BLaER1 treated with 17β-estradiol and CSF1 and Interleukin-3, amounts not matched to agents 10 nM and 100 nM (cell line): ENCODE measurements around the gene ANK3.

Experiments
- H3K27ac ChIP-seq, 11 experiments: shearing (Covaris generic); formaldehyde crosslinking; 2 replicates each; pipeline ENCODE4 v1.8.1; 2022
- H3K27me3 ChIP-seq, 11 experiments: shearing (Covaris generic); formaldehyde crosslinking; 2 replicates each; pipeline ENCODE4 v1.8.1; 2022
- H3K36me3 ChIP-seq, 11 experiments: shearing (Covaris generic); formaldehyde crosslinking; 2 replicates each; pipeline ENCODE4 v1.8.1; 2022
- H3K4me1 ChIP-seq, 10 experiments: shearing (Covaris generic); formaldehyde crosslinking; 2 replicates each; pipeline ENCODE4 v1.8.1; 2022
- H3K4me2 ChIP-seq, 11 experiments: shearing (Covaris generic); formaldehyde crosslinking; 2 replicates each; pipeline ENCODE4 v1.8.1; 2022
- H3K4me3 ChIP-seq, 10 experiments: shearing (Covaris generic); formaldehyde crosslinking; 2 replicates each; pipeline ENCODE4 v1.8.1; 2022
- H3K9ac ChIP-seq, 11 experiments: shearing (Covaris generic); formaldehyde crosslinking; 2 replicates each; pipeline ENCODE4 v1.8.1; 2022
- H3K9me3 ChIP-seq, 11 experiments: shearing (Covaris generic); formaldehyde crosslinking; replicated peaks in 1 of 11; 2 replicates each; pipeline ENCODE4 v1.8.1; 2022
- H4K20me1 ChIP-seq, 11 experiments: shearing (Covaris generic); formaldehyde crosslinking; 2 replicates each; pipeline ENCODE4 v1.8.1; 2022
- Cebpa-rat ChIP-seq, 11 experiments: shearing (Covaris generic); IDR thresholded peaks; 2 replicates each; pipeline ENCODE4 v1.8.1; 2022

ANK3 gene

GRCh38 chr10:60400366-60400765 lies 10.7 kb upstream of the ANK3 start:
- no peaks in the 10 kb centered on the region for H3K27me3 ChIP-seq
- no peak overlapping the region for H3K4me2 ChIP-seq
- H3K36me3 ChIP-seq: no peaks in the 10 kb centered on the region
- H4K20me1 ChIP-seq: no peaks in the 10 kb centered on the region
- no peak overlapping the region for H3K4me3 ChIP-seq
- H3K4me1 ChIP-seq: no peaks in the 10 kb centered on the region
- no peak overlapping the region for H3K9ac ChIP-seq
- no peak overlapping the region for H3K27ac ChIP-seq
- TF ChIP-seq Cebpa-rat (IDR thresholded peaks at IDR 0.05): no peak
- peaks cover 0 to 12% (median 0%) of the 10 kb centered on the region in 11 experiments; a peak in 6 of 22 replicates for H3K9me3 ChIP-seq

- Histone ChIP-seq H3K4me2 (no peak overlapping the region), H3K4me1 (peaks cover 0 to 5% (median 3%) of the 10 kb centered on the region in 10 experiments; a peak in 7 of 20 replicates), H3K36me3 (no peaks in the 10 kb centered on the region), H4K20me1 (no peaks in the 10 kb centered on the region), H3K9me3 (peaks cover 0 to 12% (median 0%) of the 10 kb centered on the region in 11 experiments; a peak in 6 of 22 replicates), H3K27ac (no peak overlapping the region), H3K27me3 (no peaks in the 10 kb centered on the region), H3K4me3 (no peak overlapping the region), H3K9ac (no peak overlapping the region)
- no peak for TF ChIP-seq Cebpa-rat (IDR thresholded peaks at IDR 0.05)
These were observed 9.7 kb upstream of the ANK3 start for GRCh38 chr10:60399328-60399727.

- TF ChIP-seq Cebpa-rat (IDR thresholded peaks at IDR 0.05): no peak
- Histone ChIP-seq H3K9ac (no peak overlapping the region), H3K27ac (no peak overlapping the region), H3K9me3 (peaks cover 0 to 4% (median 0%) of the 10 kb centered on the region in 11 experiments; a peak in 5 of 22 replicates), H3K27me3 (no peaks in the 10 kb centered on the region), H3K4me3 (no peak overlapping the region), H4K20me1 (no peaks in the 10 kb centered on the region), H3K4me2 (no peak overlapping the region), H3K4me1 (peaks cover 0 to 7% (median 4%) of the 10 kb centered on the region in 10 experiments; a peak in 7 of 20 replicates), H3K36me3 (no peaks in the 10 kb centered on the region)
These were observed 8.1 kb upstream of the ANK3 start for GRCh38 chr10:60397792-60398191.

GRCh38 chr10:60396766-60397165 lies 7.1 kb upstream of the ANK3 start:
- no peaks in the 10 kb centered on the region for H4K20me1 ChIP-seq
- H3K4me3 ChIP-seq: no peak overlapping the region

GRCh38 chr10:60395711-60396110 lies 6.0 kb upstream of the ANK3 start:
- no peak for TF ChIP-seq Cebpa-rat (IDR thresholded peaks at IDR 0.05)
- Histone ChIP-seq H3K27me3 (no peaks in the 10 kb centered on the region), H4K20me1 (no peaks in the 10 kb centered on the region), H3K27ac (no peak overlapping the region), H3K4me2 (no peak overlapping the region), H3K9me3 (no peaks in the 10 kb centered on the region), H3K36me3 (no peaks in the 10 kb centered on the region), H3K4me1 (peaks cover 0 to 7% (median 4%) of the 10 kb centered on the region in 10 experiments; a peak in 7 of 20 replicates), H3K9ac (no peak overlapping the region), H3K4me3 (no peak overlapping the region)

More at GRCh38 chr10:60396766-60397165, 7.1 kb upstream of the ANK3 start:
- H3K27me3 ChIP-seq: no peaks in the 10 kb centered on the region
- no peak for TF ChIP-seq Cebpa-rat (IDR thresholded peaks at IDR 0.05)
- no peaks in the 10 kb centered on the region for H3K9me3 ChIP-seq
- H3K4me2 ChIP-seq: no peak overlapping the region
- no peak overlapping the region for H3K27ac ChIP-seq
- H3K36me3 ChIP-seq: no peaks in the 10 kb centered on the region
- H3K9ac ChIP-seq: no peak overlapping the region
- peaks cover 0 to 7% (median 4%) of the 10 kb centered on the region in 10 experiments; a peak in 7 of 20 replicates for H3K4me1 ChIP-seq

- no peak for TF ChIP-seq Cebpa-rat (IDR thresholded peaks at IDR 0.05)
- Histone ChIP-seq H3K36me3 (no peaks in the 10 kb centered on the region), H3K4me1 (peaks cover 0 to 9% (median 4%) of the 10 kb centered on the region in 10 experiments; a peak in 8 of 20 replicates), H3K9ac (no peak overlapping the region), H3K9me3 (no peaks in the 10 kb centered on the region), H4K20me1 (no peaks in the 10 kb centered on the region), H3K4me2 (peak overlapping the region in 5 of 11 experiments; percentile 2 to 43 (median 9); a peak in 6 of 22 replicates), H3K27me3 (no peaks in the 10 kb centered on the region), H3K4me3 (no peak overlapping the region), H3K27ac (no peak overlapping the region)
These were observed 4.8 kb upstream of the ANK3 start for GRCh38 chr10:60394446-60394845.

GRCh38 chr10:60390224-60390626 lies 550 bp upstream of the ANK3 start:
- Histone ChIP-seq H3K27me3 (no peaks in the 10 kb centered on the region), H3K9me3 (no peaks in the 10 kb centered on the region), H3K4me3 (no peak overlapping the region), H3K4me1 (peaks cover 0 to 30% (median 12%) of the 10 kb centered on the region in 10 experiments; a peak in 16 of 20 replicates), H3K9ac (no peak overlapping the region), H3K36me3 (no peaks in the 10 kb centered on the region), H3K27ac (no peak overlapping the region), H3K4me2 (no peak overlapping the region), H4K20me1 (no peaks in the 10 kb centered on the region)
- TF ChIP-seq Cebpa-rat (IDR thresholded peaks at IDR 0.05): no peak

GRCh38 chr10:60388709-60389301 lies 870 bp downstream of the ANK3 start:
- no peak overlapping the region; a peak in 1 of 22 replicates for H3K9ac ChIP-seq
- TF ChIP-seq Cebpa-rat (IDR thresholded peaks at IDR 0.05): no peak
- H3K4me3 ChIP-seq: no peak overlapping the region
- H3K9me3 ChIP-seq: no peaks in the 10 kb centered on the region
- H4K20me1 ChIP-seq: no peaks in the 10 kb centered on the region
- H3K4me1 ChIP-seq: peaks cover 0 to 23% (median 10%) of the 10 kb centered on the region in 10 experiments; a peak in 15 of 20 replicates
- H3K4me2 ChIP-seq: peak overlapping the region in 8 of 11 experiments; percentile 5 to 74 (median 50); a peak in 11 of 22 replicates
- no peaks in the 10 kb centered on the region for H3K36me3 ChIP-seq
- peak overlapping the region in 2 of 11 experiments; percentile 39 to 42; a peak in 2 of 22 replicates for H3K27ac ChIP-seq
- H3K27me3 ChIP-seq: no peaks in the 10 kb centered on the region

- H3K36me3 ChIP-seq: no peaks in the 10 kb centered on the region
- H3K4me2 ChIP-seq: peak overlapping the region in 7 of 11 experiments; percentile 10 to 74 (median 51); a peak in 10 of 22 replicates
- peak overlapping the region in 2 of 11 experiments; percentile 39 to 42; a peak in 1 of 22 replicates for H3K27ac ChIP-seq
- H3K4me1 ChIP-seq: peaks cover 0 to 23% (median 10%) of the 10 kb centered on the region in 10 experiments; a peak in 15 of 20 replicates
- H3K4me3 ChIP-seq: no peak overlapping the region
- no peaks in the 10 kb centered on the region for H4K20me1 ChIP-seq
- H3K9me3 ChIP-seq: no peaks in the 10 kb centered on the region
- no peak for TF ChIP-seq Cebpa-rat (IDR thresholded peaks at IDR 0.05)
- no peak overlapping the region for H3K9ac ChIP-seq
- no peaks in the 10 kb centered on the region for H3K27me3 ChIP-seq
These were observed 1.5 kb downstream of the ANK3 start for GRCh38 chr10:60388116-60388625.
